Glutamatergic neuron (in vitro differentiated cells): ENCODE results near the gene ME3. TPM values are rescaled to one million over a fixed set of nuclear protein-coding genes. Genes with fewer than 3 reads are reported as not detected.
"Not testable (repeated sequence)": the region's sequence is repeated elsewhere in the genome, so short reads cannot be mapped to it uniquely, and the experiment has no call there.

Experiments used
- DNase-seq: peaks from one replicate; pipeline ENCODE4 v3.0.0; 2022
- H3K27ac Mint-ChIP-seq: one replicate; pipeline ENCODE4 v1.8.0; 2020; ENCODE audit warnings: mild to moderate bottlenecking, mixed read lengths, inconsistent platforms; ENCODE audit not compliant: unreplicated experiment
- H3K27me3 Mint-ChIP-seq: one replicate; pipeline ENCODE4 v1.8.0; 2020; ENCODE audit warnings: mild to moderate bottlenecking, moderate library complexity, mixed read lengths, inconsistent platforms; ENCODE audit not compliant: unreplicated experiment
- H3K36me3 Mint-ChIP-seq: one replicate; pipeline ENCODE4 v1.8.0; 2020; ENCODE audit warnings: mild to moderate bottlenecking, mixed read lengths, inconsistent platforms; ENCODE audit not compliant: unreplicated experiment
- H3K4me1 Mint-ChIP-seq: one replicate; pipeline ENCODE4 v1.8.0; 2020; ENCODE audit warnings: mild to moderate bottlenecking, low read depth, mixed read lengths, inconsistent platforms; ENCODE audit not compliant: unreplicated experiment
- H3K4me3 Mint-ChIP-seq: one replicate; pipeline ENCODE4 v1.8.0; 2020; ENCODE audit warnings: mild to moderate bottlenecking, mixed read lengths, inconsistent platforms; ENCODE audit not compliant: unreplicated experiment
- H3K9me3 Mint-ChIP-seq: one replicate; pipeline ENCODE4 v1.8.0; 2020; ENCODE audit warnings: mild to moderate bottlenecking, moderate library complexity, mixed read lengths, inconsistent platforms; ENCODE audit not compliant: unreplicated experiment
- total RNA-seq: library from RNA; stranded (reverse); fragmentation: NEBNext Ultra II Directional; extraction: Animal tissue kit (Norgen Biotek cat#: 25700); gene quantifications from one replicate; pipeline ENCODE4 v1.2.1, GENCODE V29; 2021; ENCODE audit not compliant: unreplicated experiment
- TF ChIP-seq, protein P1 (sequence below): fragments of 200-600 bp; sonication (generic); IDR thresholded peaks from one replicate; pipeline ENCODE4 v1.5.0; 2021; ENCODE audit not compliant: partially characterized antibody, unreplicated experiment

Gene ME3
- total RNA-seq, 1 donor from 2014 or later = 12.4 TPM

DNA sequence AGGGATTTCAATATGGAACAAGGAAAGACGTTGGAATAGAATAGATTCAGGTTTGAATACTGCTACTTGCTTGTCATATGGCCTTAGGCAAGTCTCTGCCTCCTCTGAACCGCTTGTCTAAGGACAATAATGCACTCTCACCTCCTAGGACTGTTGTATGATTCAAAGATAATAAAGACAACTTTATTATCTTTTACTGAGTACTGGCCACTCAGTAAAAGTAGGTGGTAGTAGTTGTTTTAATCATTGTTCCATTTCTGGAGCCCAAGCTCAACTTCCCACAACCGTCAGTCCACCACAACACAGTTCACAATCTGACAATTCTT is 134.2 kb downstream of the ME3 start:
- Mint-ChIP-seq H3K4me3 (no peak overlapping the region), H3K4me1 (no peaks in the 10 kb centered on the region), H3K9me3 (no peaks in the 10 kb centered on the region), H3K36me3 (no peaks in the 10 kb centered on the region), H3K27me3 (peaks cover 2% of the 10 kb centered on the region), H3K27ac (no peak overlapping the region)
- TF ChIP-seq, protein P1, sequence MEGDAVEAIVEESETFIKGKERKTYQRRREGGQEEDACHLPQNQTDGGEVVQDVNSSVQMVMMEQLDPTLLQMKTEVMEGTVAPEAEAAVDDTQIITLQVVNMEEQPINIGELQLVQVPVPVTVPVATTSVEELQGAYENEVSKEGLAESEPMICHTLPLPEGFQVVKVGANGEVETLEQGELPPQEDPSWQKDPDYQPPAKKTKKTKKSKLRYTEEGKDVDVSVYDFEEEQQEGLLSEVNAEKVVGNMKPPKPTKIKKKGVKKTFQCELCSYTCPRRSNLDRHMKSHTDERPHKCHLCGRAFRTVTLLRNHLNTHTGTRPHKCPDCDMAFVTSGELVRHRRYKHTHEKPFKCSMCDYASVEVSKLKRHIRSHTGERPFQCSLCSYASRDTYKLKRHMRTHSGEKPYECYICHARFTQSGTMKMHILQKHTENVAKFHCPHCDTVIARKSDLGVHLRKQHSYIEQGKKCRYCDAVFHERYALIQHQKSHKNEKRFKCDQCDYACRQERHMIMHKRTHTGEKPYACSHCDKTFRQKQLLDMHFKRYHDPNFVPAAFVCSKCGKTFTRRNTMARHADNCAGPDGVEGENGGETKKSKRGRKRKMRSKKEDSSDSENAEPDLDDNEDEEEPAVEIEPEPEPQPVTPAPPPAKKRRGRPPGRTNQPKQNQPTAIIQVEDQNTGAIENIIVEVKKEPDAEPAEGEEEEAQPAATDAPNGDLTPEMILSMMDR = no peak
- DNase-seq = no peak

DNA sequence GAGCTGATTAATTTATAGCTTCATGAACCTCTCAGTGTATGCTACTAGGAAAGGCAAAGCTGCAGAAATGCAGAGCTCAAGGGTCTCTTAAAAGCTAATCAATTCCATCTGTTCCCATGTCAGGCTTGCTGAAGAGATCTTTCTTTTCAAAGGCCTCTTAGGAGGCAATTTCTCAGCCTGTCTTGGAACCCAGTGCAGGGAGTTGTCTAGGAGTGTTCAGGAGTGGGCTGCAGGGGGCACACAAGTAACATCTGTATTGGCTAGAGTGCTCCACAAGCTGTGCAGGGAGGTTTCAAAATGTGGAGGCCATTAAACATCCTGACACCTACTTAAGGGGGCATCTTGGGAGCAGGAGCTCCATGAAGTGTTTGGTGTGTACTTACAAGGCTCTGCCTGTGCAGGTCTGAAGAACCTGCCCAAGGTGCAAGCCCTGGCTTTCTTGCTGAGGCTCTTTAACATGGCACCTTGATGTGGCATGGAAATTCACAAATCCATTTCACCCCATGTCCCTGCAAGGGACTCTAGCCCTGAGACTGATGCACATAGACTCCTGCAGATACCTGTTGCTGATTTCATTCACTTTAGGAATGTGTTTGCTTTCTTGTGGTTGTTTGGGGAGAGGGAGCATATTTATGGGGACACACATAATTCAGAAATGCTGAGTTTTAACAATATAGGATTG is 134.7 kb downstream of the ME3 start:
- H3K4me3 Mint-ChIP-seq = no peak overlapping the region
- DNase-seq = no peak
- H3K9me3 Mint-ChIP-seq = no peaks in the 10 kb centered on the region
- no peak overlapping the region for H3K27ac Mint-ChIP-seq
- TF ChIP-seq, protein P1 = no peak
- H3K27me3 Mint-ChIP-seq = peaks cover 2% of the 10 kb centered on the region
- no peaks in the 10 kb centered on the region for H3K4me1 Mint-ChIP-seq
- no peaks in the 10 kb centered on the region for H3K36me3 Mint-ChIP-seq

DNA sequence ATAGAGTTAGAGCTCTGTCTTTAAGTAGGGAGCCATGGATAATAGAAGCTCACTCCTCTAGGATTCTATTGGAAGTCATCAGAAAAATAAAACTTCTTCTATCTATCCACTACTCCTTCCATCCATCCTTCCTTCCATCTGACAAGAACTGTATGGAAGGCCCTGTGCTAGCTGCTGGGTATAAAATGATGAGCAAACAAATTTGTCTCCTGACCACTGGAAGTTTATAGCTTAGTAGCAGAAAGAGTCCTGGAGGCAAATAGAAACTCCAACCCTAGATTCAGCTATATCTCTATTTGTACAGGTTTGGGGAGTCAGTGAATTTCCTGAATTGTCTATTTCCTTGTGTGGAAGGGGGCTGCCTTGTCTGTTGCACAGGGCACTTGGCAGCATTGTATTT is 136.6 kb downstream of the ME3 start:
- H3K4me1 Mint-ChIP-seq = no peaks in the 10 kb centered on the region

DNA sequence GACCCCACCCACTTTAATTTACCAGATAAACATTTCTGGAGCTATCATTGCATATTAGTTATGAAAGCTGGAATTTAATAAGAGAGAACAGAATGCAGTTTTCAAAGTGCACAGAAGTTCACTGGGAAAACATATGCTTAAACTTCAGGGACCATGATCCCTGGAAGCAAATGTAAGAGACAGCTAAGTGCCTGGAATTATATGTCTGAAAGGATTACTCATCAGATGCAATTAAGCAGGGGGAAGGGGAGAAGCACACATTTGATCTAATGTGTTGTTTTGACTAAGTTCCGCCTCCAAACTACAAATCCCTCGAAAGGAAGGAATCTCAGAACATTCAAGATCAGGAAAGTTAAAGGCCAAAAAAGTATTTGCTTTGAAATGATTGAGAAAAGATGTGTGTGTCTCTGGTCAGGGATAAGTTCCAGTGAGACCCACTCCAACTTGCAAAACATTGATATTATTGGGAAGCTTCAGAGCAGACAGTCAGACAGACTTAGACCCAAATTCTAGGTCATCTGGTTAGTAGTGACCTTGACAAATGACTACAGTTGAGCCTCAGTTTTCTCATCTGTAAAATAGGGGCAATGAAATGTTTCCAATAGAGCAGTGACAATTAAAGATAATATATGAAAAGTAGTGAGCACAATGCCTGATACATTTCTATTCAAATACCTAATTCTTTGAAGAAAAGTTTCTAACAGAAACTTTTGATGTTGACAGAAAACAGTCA is 147.6 kb downstream of the ME3 start:
- Mint-ChIP-seq H3K4me3 (no peak overlapping the region), H3K36me3 (peaks cover 5% of the 10 kb centered on the region), H3K27me3 (peaks cover 1% of the 10 kb centered on the region), H3K27ac (no peak overlapping the region), H3K4me1 (no peaks in the 10 kb centered on the region), H3K9me3 (peaks cover 8% of the 10 kb centered on the region)
- TF ChIP-seq, protein P1 = no peak
- DNase-seq = no peak

More for the DNA sequence above, 136.6 kb downstream of the ME3 start:
- no peak overlapping the region for H3K27ac Mint-ChIP-seq
- peaks cover 2% of the 10 kb centered on the region for H3K27me3 Mint-ChIP-seq
- no peaks in the 10 kb centered on the region for H3K9me3 Mint-ChIP-seq
- TF ChIP-seq, protein P1 = no peak
- no peak for DNase-seq
- no peak overlapping the region for H3K4me3 Mint-ChIP-seq
- no peaks in the 10 kb centered on the region for H3K36me3 Mint-ChIP-seq

DNA sequence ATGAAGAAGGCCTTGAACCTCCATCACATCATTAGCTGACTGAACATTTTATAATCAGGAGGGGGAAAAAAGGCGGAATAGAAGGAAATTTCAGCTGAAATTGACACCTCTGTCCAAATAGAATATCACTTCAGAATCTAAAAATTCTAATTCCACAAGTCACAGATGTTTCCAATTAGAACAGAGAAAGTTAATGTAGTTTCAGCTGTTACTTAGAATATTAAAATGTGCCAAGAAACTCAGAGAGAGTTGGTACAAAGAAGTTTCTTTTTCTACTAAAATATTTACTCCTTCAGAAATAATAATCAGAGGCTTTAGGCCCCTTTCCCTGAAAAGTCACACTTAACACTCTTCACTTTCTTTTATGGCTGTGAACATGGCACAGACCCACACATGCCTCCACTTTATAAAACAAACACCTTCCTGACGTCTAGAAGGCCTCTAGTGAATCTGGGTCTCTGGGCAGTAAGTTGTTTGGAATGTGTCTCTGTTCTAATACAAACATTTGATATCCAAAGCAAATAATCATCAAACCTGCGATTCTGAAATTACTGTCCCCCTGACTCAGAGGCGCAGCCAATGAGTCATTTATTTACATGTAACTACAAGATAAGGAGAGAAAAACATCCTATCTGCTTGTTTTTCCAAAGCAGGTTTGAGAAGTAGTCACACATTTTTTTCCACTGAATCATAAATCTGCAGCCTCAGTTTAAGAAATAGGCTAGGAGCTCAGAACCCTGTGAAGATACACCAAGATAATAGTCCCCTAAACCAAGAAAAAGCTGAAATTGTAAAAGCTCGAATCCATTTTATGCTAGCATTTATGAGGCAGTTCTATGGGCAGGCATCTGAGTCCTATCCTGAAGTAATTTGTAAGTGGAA is 148.4 kb downstream of the ME3 start:
- Mint-ChIP-seq H3K27ac (no peak overlapping the region), H3K4me3 (no peak overlapping the region), H3K36me3 (peaks cover 5% of the 10 kb centered on the region), H3K9me3 (peaks cover 8% of the 10 kb centered on the region), H3K4me1 (no peaks in the 10 kb centered on the region), H3K27me3 (peaks cover 1% of the 10 kb centered on the region)
- TF ChIP-seq, protein P1 = no peak
- no peak for DNase-seq

DNA sequence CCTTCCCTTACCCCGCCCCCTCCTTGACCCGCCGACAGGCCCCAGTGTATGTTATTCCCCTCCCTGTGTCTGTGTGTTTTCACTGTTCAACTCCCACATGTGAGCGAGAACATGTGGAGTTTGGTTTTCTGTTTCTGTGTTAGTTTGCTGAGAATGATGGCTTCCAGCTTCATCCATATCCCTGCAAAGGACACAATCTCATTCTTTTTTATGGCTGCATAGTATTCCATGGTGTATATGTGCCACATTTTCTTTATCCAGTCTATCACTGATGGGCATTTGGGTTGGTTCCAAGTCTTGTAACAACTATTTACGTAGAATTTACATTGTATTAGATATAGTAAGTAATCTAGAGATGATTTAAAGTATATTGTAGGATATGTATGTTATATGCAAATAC is 149.9 kb downstream of the ME3 start:
- H3K27ac Mint-ChIP-seq, H3K9me3 Mint-ChIP-seq, H3K27me3 Mint-ChIP-seq, H3K36me3 Mint-ChIP-seq, H3K4me3 Mint-ChIP-seq, DNase-seq, H3K4me1 Mint-ChIP-seq: not testable (repeated sequence)
